HepG2 (cell line): ENCODE measurements around the gene UCN2. TPM values are rescaled to one million over a fixed set of nuclear protein-coding genes. Genes with fewer than 3 reads are reported as not detected.
A peak's percentile ranks its signal among the peaks of the same experiment; 100 is the strongest.

Experiments used
- CEBPG ChIP-seq: IDR thresholded peaks from 2 replicates; pipeline ENCODE4 v1.6.1; 2016
- CHD2 ChIP-seq: IDR thresholded peaks from 2 replicates; pipeline ENCODE4 v1.6.1; 2011; ENCODE audit warnings: low read depth, low read length, improper control_type of control experiment
- MAFG ChIP-seq: sonication (generic); formaldehyde crosslinking; IDR thresholded peaks from 2 replicates; pipeline ENCODE4 v1.5.1; 2020; ENCODE audit warnings: mild to moderate bottlenecking, missing genetic modification reagents
- MZF1 ChIP-seq: sonication (generic); formaldehyde crosslinking; IDR thresholded peaks from 2 replicates; pipeline ENCODE4 v1.8.1; 2023; ENCODE audit warnings: mild to moderate bottlenecking, missing genetic modification reagents, borderline replicate concordance
- NONO ChIP-seq, 2 experiments: fragments of 450-650 bp in 1 of 2; sonication (generic) in 1 of 2; formaldehyde crosslinking in 1 of 2; IDR thresholded peaks in 1 of 2; conservative IDR thresholded peaks in 1 of 2; 2 replicates each; pipeline versions ENCODE4 v1.6.1 to v1.8.0; 2017 to 2022; ENCODE audit warnings: mild to moderate bottlenecking in 1 of 2, missing genetic modification reagents in 1 of 2, moderate library complexity in 1 of 2
- NR2F6 ChIP-seq, 2 experiments: IDR thresholded peaks; 2 replicates each; pipeline ENCODE4 v1.6.1; 2016; ENCODE audit warnings: antibody characterized with exemption in 1 of 2, mild to moderate bottlenecking in 1 of 2
- SAFB2 ChIP-seq: sonication (generic); formaldehyde crosslinking; IDR thresholded peaks from 2 replicates; pipeline ENCODE4 v1.5.1; 2020; ENCODE audit warnings: missing genetic modification reagents, low read depth, mild to moderate bottlenecking, borderline replicate concordance
- SCMH1 ChIP-seq: sonication (generic); formaldehyde crosslinking; IDR thresholded peaks from 2 replicates; pipeline ENCODE4 v1.9.0; 2021; ENCODE audit warnings: missing genetic modification reagents, mild to moderate bottlenecking, borderline replicate concordance
- SRY ChIP-seq: sonication (generic); formaldehyde crosslinking; IDR thresholded peaks from 2 replicates; pipeline ENCODE4 v1.8.0; 2022; ENCODE audit warnings: mild to moderate bottlenecking, missing genetic modification reagents
- ZBTB1 ChIP-seq: sonication (generic); formaldehyde crosslinking; IDR thresholded peaks from 2 replicates; pipeline ENCODE4 v1.4.0; 2020; ENCODE audit warnings: missing genetic modification reagents, borderline replicate concordance
- ZNF12 ChIP-seq: sonication (generic); formaldehyde crosslinking; IDR thresholded peaks from 2 replicates; pipeline ENCODE4 v1.5.0; 2020; ENCODE audit warnings: missing genetic modification reagents
- ZNF251 ChIP-seq: sonication (generic); formaldehyde crosslinking; IDR thresholded peaks from 2 replicates; pipeline ENCODE4 v1.9.0; 2021; ENCODE audit warnings: mild to moderate bottlenecking, missing genetic modification reagents
- ZNF672 ChIP-seq: sonication (generic); formaldehyde crosslinking; IDR thresholded peaks from 2 replicates; pipeline ENCODE4 v1.8.1; 2022; ENCODE audit warnings: missing genetic modification reagents
- ZNF720 ChIP-seq: sonication (generic); formaldehyde crosslinking; IDR thresholded peaks from 2 replicates; pipeline ENCODE4 v1.4.0; 2020; ENCODE audit warnings: missing genetic modification reagents
- polyA plus RNA-seq, 8 experiments: library from polyadenylated mRNA; depleted of rRNA in 3 of 8; stranded (reverse) in 7 of 8; unstranded in 1 of 8; fragments of >200 nt; fragmentation: Illumina TruSeq in 4 of 8; extraction: Trizol in 4 of 8; gene quantifications; 2 replicates each; pipeline versions ENCODE4 v1.2.1 to v1.2.3, GENCODE V29; 2011 to 2016; ENCODE audit warnings: low read depth in 4 of 8, missing spikeins in 1 of 8, mixed read lengths in 1 of 8; ENCODE audit not compliant: insufficient read depth in 1 of 8
- total RNA-seq, 5 experiments: library from RNA; depleted of rRNA; stranded (reverse); fragments of >200 nt; fragmentation: Illumina TruSeq; extraction: Trizol; gene quantifications; 2 replicates each; pipeline ENCODE4 v1.2.3, GENCODE V29; 2016; ENCODE audit warnings: low read depth in 1 of 5
- TF ChIP-seq, protein P1 (sequence below): sonication (generic); formaldehyde crosslinking; IDR thresholded peaks from 2 replicates; pipeline ENCODE4 v1.4.0; 2020; ENCODE audit warnings: mild to moderate bottlenecking, missing genetic modification reagents
- TF ChIP-seq, protein P2 (sequence below): sonication (generic); formaldehyde crosslinking; IDR thresholded peaks from 2 replicates; pipeline ENCODE4 v1.9.0; 2021; ENCODE audit warnings: missing genetic modification reagents, borderline replicate concordance
- TF ChIP-seq, protein P3 (sequence below): conservative IDR thresholded peaks from 2 replicates; pipeline ENCODE4 v1.6.1; 2018; ENCODE audit warnings: missing genetic modification reagents

The UCN2 gene
- total and polyA plus RNA-seq, 2 of the 13 experiments (the other 11 are each of a cell fraction or from before 2014, with no cell fraction given) = 0.07 to 1.5 TPM

DNA sequence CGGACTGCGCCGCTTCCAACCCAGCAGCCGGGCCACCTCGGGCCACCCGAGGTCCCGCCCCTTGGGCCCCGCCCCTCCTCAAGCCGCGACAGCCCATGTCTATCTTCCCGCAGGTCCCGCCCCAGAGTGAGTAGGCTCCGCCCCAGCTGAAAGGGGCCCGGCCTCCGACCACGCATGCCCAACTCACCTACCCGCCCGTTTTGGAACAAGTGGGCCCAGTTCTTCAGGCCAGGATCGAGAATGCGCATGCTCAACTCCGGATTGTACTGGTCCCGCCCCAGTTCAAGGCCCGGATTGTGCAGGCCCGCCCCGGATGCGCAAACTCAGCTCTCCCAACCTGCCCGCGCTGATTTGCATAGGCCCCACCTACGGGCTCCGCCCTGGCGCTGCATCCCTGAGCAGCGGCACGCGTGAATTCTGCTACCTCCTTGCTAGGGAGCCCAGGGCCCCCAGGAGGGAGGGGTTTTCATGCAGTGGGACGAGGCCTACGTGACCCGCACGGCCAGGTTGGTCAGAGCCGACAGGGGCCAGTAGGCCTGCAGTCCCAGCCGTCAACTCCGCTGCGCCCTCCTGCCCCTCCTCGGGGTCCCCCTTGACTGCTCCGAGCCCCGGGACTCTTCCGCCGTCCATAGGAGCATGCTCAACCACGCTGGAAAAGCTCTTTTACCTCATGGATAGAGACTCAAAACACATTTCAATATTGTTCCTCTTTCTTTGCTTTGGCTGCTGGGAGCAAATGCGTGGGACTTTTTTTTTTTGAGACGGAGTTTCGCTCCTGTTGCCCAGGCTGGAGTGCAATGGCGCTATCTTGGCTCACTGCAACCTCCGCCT is 6.6 kb downstream of the UCN2 start, which contains the start of gene PFKFB4 (continued):
- TF ChIP-seq, protein P1, sequence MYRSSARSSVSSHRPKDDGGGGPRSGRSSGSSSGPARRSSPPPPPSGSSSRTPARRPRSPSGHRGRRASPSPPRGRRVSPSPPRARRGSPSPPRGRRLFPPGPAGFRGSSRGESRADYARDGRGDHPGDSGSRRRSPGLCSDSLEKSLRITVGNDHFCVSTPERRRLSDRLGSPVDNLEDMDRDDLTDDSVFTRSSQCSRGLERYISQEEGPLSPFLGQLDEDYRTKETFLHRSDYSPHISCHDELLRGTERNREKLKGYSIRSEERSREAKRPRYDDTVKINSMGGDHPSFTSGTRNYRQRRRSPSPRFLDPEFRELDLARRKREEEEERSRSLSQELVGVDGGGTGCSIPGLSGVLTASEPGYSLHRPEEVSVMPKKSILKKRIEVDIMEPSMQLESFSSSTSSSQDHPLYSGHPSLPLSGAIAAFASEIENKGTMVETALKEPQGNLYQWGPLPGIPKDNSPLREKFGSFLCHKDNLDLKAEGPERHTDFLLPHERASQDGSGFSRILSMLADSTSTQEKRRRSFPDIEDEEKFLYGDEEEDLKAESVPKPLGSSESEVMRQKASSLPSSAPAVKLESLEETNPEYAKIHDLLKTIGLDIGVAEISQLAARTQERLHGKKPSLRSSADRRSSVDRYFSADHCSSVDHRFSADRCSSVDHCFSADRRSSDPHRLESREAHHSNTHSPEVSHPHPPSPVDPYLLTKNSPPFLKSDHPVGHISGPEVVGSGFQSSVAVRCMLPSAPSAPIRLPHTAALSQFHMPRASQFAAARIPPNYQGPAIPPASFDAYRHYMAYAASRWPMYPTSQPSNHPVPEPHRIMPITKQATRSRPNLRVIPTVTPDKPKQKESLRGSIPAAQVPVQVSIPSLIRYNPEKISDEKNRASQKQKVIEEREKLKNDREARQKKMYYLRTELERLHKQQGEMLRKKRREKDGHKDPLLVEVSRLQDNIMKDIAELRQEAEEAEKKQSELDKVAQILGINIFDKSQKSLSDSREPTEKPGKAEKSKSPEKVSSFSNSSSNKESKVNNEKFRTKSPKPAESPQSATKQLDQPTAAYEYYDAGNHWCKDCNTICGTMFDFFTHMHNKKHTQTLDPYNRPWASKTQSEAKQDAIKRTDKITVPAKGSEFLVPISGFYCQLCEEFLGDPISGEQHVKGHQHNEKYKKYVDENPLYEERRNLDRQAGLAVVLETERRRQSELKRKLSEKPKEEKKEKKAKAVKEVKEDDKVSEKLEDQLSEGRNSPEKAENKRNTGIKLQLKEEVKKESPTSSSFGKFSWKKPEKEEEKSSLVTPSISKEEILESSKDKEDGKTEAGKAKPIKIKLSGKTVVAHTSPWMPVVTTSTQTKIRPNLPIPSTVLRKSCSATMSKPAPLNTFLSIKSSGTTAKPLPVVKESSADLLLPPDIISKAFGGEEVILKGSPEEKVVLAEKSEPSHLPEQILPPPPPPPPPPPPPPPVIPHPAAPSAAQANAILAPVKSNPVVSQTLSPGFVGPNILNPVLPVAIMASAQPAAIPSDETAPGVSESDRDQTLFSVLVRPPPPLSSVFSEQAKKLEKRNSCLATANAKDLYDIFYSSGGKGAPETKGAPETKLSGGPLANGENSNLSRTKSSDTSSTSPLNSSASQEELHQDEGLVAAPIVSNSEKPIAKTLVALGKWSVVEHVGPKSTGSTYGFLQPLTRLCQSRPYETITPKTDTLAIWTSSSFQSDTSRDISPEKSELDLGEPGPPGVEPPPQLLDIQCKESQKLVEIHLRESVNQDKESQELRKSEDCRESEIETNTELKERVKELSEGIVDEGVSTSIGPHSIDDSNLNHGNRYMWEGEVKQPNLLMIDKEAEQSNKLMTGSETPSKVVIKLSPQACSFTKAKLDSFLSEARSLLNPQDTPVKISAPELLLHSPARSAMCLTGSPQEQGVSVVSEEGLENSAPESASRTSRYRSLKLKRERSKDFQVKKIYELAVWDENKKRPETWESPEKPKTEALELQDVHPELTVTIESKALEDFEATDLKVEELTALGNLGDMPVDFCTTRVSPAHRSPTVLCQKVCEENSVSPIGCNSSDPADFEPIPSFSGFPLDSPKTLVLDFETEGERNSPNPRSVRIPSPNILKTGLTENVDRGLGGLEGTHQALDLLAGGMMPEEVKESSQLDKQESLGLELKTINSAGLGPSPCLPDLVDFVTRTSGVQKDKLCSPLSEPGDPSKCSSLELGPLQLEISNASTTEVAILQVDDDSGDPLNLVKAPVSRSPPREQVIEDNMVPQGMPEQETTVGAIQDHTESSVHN (CRISPR knock-in tag) = no peak; the same call in 1 of the 2 replicates
- TF ChIP-seq ZNF672 (CRISPR knock-in tag) (no peak), CEBPG (CRISPR knock-in tag) (peak; percentile 55), ZBTB1 (CRISPR knock-in tag) (no peak), SAFB2 (peak; percentile 50; the same call in 1 of the 2 replicates), SCMH1 (CRISPR knock-in tag) (no peak), MZF1 (no peak), ZNF12 (no peak), ZNF251 (CRISPR knock-in tag) (no peak), MAFG (CRISPR knock-in tag) (no peak), CHD2 (no peak), NONO (IDR thresholded peaks at IDR 0.05) (no peak), NONO (CRISPR knock-in tag; conservative IDR thresholded peaks at IDR 0.05) (peak; percentile 92), SRY (no peak), NR2F6 (IDR thresholded peaks at IDR 0.05) (peak; percentile 46; the same call in 1 of the 2 replicates), NR2F6 (CRISPR knock-in tag; IDR thresholded peaks at IDR 0.05) (peak; percentile 79), ZNF720 (no peak)
- TF ChIP-seq, protein P2, sequence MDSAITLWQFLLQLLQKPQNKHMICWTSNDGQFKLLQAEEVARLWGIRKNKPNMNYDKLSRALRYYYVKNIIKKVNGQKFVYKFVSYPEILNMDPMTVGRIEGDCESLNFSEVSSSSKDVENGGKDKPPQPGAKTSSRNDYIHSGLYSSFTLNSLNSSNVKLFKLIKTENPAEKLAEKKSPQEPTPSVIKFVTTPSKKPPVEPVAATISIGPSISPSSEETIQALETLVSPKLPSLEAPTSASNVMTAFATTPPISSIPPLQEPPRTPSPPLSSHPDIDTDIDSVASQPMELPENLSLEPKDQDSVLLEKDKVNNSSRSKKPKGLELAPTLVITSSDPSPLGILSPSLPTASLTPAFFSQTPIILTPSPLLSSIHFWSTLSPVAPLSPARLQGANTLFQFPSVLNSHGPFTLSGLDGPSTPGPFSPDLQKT (CRISPR knock-in tag) = no peak
- TF ChIP-seq, protein P3, sequence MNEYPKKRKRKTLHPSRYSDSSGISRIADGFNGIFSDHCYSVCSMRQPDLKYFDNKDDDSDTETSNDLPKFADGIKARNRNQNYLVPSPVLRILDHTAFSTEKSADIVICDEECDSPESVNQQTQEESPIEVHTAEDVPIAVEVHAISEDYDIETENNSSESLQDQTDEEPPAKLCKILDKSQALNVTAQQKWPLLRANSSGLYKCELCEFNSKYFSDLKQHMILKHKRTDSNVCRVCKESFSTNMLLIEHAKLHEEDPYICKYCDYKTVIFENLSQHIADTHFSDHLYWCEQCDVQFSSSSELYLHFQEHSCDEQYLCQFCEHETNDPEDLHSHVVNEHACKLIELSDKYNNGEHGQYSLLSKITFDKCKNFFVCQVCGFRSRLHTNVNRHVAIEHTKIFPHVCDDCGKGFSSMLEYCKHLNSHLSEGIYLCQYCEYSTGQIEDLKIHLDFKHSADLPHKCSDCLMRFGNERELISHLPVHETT (CRISPR knock-in tag) = peak; percentile 82
